Middle frontal gyrus (tissue), 1 donor: ENCODE results near the gene CBLN3.
"Not testable (repeated sequence)": the region's sequence is repeated elsewhere in the genome, so short reads cannot be mapped to it uniquely, and the experiment has no call there.

Experiments used
- DNase-seq: peaks from one replicate; pipeline ENCODE4 v3.0.0-alpha.2; 2015; ENCODE audit warnings: low spot score; ENCODE audit errors: extremely low spot score

The CBLN3 gene

GRCh38 chr14:24406416-24406815 lies 23.1 kb downstream of the CBLN3 start:
- no peak for DNase-seq

- no peak for DNase-seq
Measured at GRCh38 chr14:24404814-24405213, 24.7 kb downstream of the CBLN3 start.

- no peak for DNase-seq
Measured at GRCh38 chr14:24403294-24403998, 26.0 kb downstream of the CBLN3 start.

- no peak for DNase-seq
Measured at GRCh38 chr14:24401810-24402702, 27.4 kb downstream of the CBLN3 start.

- no peak for DNase-seq
Measured at GRCh38 chr14:24399999-24400718, 29.3 kb downstream of the CBLN3 start.

- DNase-seq, result no peak
Measured at GRCh38 chr14:24399447-24399822, 30.0 kb downstream of the CBLN3 start.

- DNase-seq, result no peak
Measured at GRCh38 chr14:24398653-24399446, 30.6 kb downstream of the CBLN3 start, which contains the start of gene NYNRIN. Gene NYNRIN, plus strand, starts transcription at chr14:24399003. Its CDS starts 244 bp downstream, at chr14:24399247.

- no peak for DNase-seq
Measured at GRCh38 chr14:24398293-24398652, 31.2 kb downstream of the CBLN3 start.

GRCh38 chr14:24397639-24398292 lies 31.7 kb downstream of the CBLN3 start:
- no peak for DNase-seq

GRCh38 chr14:24395609-24396582 lies 33.6 kb downstream of the CBLN3 start:
- no peak for DNase-seq

DNA sequence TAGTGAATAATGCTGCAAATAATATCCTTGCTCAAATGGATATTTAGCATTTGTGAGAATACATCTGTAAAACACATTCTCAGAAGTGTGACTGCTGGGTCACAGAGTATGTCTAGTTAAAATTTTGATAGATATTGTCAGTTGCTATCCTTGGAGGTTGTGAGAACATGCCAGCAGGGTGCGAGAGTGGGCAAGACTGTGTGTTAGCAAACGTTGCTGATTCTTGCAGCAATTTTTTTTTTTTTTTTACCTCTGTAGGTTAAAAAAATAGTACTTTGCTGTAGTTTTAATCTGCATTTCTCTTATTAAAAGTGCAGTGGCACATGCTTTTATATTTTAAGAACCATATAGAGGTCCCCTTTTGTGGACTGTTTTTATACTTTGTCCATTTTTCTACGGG lies 35.2 kb downstream of the CBLN3 start:
- no peak for DNase-seq

GRCh38 chr14:24392325-24393091 lies 37.0 kb downstream of the CBLN3 start:
- DNase-seq, result no peak

DNA sequence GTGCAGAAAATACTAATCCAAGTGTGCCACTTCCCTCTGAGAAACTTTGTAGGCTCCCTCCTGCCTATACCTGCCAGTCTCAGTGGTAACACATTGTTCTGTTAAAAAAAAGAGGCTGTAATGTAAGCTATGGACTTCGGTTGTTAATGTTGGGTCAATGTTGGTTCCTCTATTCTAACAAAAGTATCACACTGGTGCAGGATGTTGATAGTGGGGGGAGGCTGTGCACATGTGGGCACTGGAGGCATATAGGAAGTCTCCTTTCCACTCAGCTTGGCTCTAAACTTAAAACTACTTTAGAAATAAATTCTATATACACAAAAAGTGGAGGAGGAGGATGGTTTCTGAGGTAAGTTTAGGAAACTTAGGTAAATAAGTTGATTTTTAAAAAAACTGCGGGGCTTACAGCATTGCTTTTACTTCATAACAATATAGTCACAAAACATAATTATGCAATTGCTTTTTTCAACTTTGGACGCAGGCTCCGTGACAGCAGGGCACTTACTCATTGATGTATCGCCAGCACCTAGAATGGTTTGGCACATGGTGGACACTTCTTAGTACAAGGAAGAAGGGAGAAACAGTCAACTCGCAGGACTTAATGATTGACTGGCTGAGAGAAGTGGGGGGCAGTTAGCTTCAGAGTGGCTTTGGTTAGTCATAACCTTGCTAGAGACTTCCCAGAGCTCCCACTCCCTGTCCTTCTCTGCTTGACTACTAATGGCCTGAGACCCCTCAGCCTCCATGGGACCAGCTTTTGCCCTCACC lies 38.6 kb downstream of the CBLN3 start:
- DNase-seq, result no peak

DNA sequence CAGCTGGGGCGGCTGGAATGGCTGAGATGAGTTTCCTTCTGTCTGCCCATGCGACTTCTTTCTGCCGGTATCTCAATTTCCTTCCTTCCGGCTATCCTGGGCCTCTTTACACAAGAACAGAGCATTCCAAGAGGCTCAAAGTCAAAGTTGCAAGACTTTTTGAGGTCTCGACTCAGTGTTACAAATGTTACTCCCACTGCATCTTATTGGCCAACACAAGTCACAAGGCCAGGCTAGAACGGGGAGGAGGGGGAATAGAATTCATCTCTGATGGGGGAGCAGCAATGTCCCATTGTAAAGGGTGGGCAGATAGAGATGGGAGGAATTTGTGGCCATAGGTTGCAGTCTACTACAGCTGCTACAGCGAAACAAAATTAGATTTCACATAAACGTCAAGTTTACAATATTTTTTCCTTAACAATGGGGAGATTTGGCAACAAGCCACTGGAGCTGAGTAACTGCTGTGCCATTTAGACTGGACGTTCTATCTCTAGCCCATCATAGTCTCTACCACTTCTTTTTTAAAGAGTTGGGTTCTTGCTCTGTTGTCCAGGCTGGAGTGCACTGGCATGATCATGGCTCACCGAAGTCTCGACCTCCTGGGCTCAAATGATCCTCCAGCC lies 40.1 kb downstream of the CBLN3 start:
- DNase-seq, result no peak

GRCh38 chr14:24388474-24389179 lies 40.8 kb downstream of the CBLN3 start:
- no peak for DNase-seq

DNA sequence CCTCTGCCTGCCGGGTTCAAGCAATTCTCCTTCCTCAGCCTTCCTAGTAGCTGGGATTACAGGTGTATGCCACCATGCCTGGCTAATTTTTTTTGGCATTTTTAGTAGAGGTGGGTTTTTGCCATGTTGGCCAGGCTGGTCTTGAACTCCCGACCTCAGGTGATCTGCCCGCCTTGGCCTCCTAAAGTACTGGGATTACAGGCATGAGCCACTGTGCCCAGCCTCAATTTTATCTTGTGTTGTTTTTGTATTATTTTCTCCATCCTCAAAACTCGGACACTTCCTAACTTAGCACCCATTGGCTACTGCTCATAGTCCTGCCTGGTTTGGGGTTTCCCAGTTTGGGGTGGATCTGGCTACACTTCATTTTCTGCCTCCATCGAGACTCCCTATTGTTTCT lies 41.9 kb downstream of the CBLN3 start:
- not testable (repeated sequence) for DNase-seq

DNA sequence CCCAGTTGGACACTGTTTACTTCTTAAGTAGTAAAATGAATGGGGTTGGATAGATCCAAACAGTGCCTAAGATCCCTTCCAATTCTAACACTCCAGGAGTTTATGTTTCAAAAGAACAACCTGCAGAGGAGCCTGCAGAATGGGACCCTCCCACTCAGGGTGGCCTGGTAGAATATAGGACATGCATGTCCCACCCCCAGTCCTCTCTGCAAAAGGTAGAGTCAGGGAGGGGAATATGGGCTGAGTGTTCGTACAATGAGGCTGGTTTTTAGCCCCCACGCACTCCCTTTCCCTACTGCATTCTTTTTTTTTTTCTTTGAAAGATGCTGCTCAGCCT lies 42.5 kb downstream of the CBLN3 start:
- no peak for DNase-seq
